PC-9 (cell line): Measurements from ENCODE around the gene MVB12B.

Source experiments
- EZH2 ChIP-seq: fragments of 200-600 bp; sonication (generic); IDR thresholded peaks from 2 replicates; pipeline ENCODE4 v1.8.0; 2017; ENCODE audit warnings: antibody characterized with exemption, low read depth
- TF ChIP-seq, protein P1 (sequence below): fragments of 200-600 bp; sonication (generic); conservative IDR thresholded peaks from 2 replicates; pipeline ENCODE4 v1.6.1; 2017; ENCODE audit warnings: mixed run types, antibody characterized with exemption, mild to moderate bottlenecking, moderate library complexity

DNA sequence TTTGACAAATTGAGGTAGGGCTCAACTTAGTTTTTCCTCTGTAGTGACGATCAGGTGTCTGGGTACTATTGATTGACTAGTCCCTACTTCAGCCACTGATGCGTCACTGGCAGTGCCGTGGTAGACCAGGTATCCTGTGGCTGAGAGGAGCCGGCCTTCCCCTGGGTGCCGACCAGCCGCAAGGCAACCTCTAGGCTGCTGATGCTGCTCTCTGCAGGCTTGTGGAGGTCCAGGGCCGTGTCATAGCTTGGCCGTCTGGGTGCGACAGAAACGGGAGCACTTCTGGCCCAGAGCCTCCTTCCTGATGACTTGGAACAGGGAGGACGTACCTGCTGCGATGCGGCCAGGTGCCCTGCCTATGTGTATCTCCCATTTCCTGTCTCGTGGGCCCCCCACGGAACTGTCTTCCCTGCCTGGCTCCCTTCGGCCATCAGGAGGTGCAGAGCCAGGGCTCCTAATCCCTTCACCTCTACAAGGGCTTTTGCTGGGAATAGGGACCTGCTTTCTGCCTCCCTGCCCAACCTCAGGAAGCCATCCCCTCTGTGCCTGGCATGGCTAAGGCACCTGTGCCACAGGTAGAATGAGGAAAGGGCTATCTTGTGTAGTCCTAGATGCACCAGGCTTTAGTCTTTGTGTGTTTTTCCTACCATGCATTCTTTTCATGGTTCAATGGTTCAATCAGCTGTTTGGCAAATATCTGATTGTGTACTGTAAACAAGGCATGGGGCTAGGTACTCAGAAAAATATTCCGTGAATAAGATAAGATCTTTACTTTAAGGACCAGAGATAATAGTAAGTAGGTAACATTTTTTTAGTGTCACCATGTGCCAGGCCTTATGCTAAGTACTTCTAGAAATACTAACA is 44.6 kb downstream of the MVB12B start:
- TF ChIP-seq, protein P1, sequence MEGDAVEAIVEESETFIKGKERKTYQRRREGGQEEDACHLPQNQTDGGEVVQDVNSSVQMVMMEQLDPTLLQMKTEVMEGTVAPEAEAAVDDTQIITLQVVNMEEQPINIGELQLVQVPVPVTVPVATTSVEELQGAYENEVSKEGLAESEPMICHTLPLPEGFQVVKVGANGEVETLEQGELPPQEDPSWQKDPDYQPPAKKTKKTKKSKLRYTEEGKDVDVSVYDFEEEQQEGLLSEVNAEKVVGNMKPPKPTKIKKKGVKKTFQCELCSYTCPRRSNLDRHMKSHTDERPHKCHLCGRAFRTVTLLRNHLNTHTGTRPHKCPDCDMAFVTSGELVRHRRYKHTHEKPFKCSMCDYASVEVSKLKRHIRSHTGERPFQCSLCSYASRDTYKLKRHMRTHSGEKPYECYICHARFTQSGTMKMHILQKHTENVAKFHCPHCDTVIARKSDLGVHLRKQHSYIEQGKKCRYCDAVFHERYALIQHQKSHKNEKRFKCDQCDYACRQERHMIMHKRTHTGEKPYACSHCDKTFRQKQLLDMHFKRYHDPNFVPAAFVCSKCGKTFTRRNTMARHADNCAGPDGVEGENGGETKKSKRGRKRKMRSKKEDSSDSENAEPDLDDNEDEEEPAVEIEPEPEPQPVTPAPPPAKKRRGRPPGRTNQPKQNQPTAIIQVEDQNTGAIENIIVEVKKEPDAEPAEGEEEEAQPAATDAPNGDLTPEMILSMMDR = no peak
- no peak for TF ChIP-seq EZH2
